Measurements from ENCODE around the gene ZWINT.
A peak's percentile ranks its signal among the peaks of the same experiment; 100 is the strongest.

The ZWINT gene

GRCh38 chr10:56351909-56352630, 9.0 kb downstream of the ZWINT start:
- no peak for DNase-seq (ENCODE audit: low read depth in 2 of 2)
- TF ChIP-seq CTCF (IDR thresholded peaks at IDR 0.05; ENCODE audit: low read depth, low read length): no peak
- H3K4me3 ChIP-seq (replicated peaks in 1 of 2; ENCODE audit: low read depth in 2 of 2, low read length in 2 of 2): no peak overlapping the region

GRCh38 chr10:56349611-56350010, 11.4 kb downstream of the ZWINT start:
- peak; percentile 5 for TF ChIP-seq CTCF (IDR thresholded peaks at IDR 0.05; ENCODE audit: low read depth, low read length)

GRCh38 chr10:56348101-56348500, 13.0 kb downstream of the ZWINT start:
- H3K4me3 ChIP-seq (replicated peaks in 1 of 2; ENCODE audit: low read depth in 2 of 2, low read length in 2 of 2): no peak overlapping the region
- TF ChIP-seq CTCF (IDR thresholded peaks at IDR 0.05; ENCODE audit: low read depth, low read length): no peak
- DNase-seq (ENCODE audit: low read depth in 2 of 2): no peak

More at GRCh38 chr10:56349611-56350010, 11.4 kb downstream of the ZWINT start:
- DNase-seq (ENCODE audit: low read depth in 2 of 2): peak in 1 of 2 donors; percentile 6
- H3K4me3 ChIP-seq (replicated peaks in 1 of 2; ENCODE audit: low read depth in 2 of 2, low read length in 2 of 2): no peak overlapping the region

GRCh38 chr10:56346845-56347415, 14.1 kb downstream of the ZWINT start:
- no peak for TF ChIP-seq CTCF (IDR thresholded peaks at IDR 0.05; ENCODE audit: low read depth, low read length)
- H3K4me3 ChIP-seq (replicated peaks in 1 of 2; ENCODE audit: low read depth in 2 of 2, low read length in 2 of 2): no peak overlapping the region
- DNase-seq (ENCODE audit: low read depth in 2 of 2): peak in 1 of 2 donors; percentile 24

GRCh38 chr10:56341612-56342011, 19.4 kb downstream of the ZWINT start:
- DNase-seq (ENCODE audit: low read depth in 2 of 2): no peak
- TF ChIP-seq CTCF (IDR thresholded peaks at IDR 0.05; ENCODE audit: low read depth, low read length): no peak
- no peak overlapping the region for H3K4me3 ChIP-seq (replicated peaks in 1 of 2; ENCODE audit: low read depth in 2 of 2, low read length in 2 of 2)

GRCh38 chr10:56329961-56330360, 31.1 kb downstream of the ZWINT start:
- no peak for TF ChIP-seq CTCF (IDR thresholded peaks at IDR 0.05; ENCODE audit: low read depth, low read length)

More at GRCh38 chr10:56329961-56330360, 31.1 kb downstream of the ZWINT start:
- no peak for DNase-seq (ENCODE audit: low read depth in 2 of 2)
- no peak overlapping the region for H3K4me3 ChIP-seq (replicated peaks in 1 of 2; ENCODE audit: low read depth in 2 of 2, low read length in 2 of 2)

Measured in cardiac fibroblast (primary cell).